ENCODE measurements around the gene PRKAB1.

DNA sequence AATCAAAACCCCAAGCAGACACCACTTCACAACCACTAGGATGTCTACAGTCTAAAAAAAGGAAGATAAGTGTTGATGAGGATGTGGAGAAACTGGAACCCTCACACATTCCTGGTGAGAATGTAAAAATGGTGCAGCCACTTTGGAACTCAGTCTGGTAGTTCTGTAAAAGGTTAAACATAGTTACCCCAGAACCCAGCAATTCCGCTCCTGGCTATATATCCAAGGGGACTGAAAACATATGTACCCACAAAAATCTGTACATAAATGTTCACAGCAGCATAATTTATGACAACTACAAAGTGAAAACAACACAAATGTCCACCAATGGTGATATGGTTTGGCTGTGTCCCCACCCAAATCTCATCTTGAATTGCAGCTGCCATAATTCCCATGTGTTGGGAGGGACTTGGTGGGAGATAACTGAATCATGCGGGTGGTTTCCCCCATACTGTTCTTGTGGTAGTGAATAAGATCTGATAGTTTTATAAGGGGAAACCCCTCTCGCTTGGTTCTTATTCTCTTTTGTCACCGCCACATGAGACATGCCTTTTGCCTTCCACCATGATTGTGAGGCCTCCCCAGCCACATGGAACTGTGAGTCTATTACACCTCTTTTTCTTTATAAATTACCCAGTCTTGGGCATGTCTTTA lies 46.8 kb downstream of the PRKAB1 start:
- TF ChIP-seq, protein P1, sequence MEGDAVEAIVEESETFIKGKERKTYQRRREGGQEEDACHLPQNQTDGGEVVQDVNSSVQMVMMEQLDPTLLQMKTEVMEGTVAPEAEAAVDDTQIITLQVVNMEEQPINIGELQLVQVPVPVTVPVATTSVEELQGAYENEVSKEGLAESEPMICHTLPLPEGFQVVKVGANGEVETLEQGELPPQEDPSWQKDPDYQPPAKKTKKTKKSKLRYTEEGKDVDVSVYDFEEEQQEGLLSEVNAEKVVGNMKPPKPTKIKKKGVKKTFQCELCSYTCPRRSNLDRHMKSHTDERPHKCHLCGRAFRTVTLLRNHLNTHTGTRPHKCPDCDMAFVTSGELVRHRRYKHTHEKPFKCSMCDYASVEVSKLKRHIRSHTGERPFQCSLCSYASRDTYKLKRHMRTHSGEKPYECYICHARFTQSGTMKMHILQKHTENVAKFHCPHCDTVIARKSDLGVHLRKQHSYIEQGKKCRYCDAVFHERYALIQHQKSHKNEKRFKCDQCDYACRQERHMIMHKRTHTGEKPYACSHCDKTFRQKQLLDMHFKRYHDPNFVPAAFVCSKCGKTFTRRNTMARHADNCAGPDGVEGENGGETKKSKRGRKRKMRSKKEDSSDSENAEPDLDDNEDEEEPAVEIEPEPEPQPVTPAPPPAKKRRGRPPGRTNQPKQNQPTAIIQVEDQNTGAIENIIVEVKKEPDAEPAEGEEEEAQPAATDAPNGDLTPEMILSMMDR (IDR thresholded peaks at IDR 0.05): no peak
- no peak for TF ChIP-seq POLR2A (IDR thresholded peaks at IDR 0.05)

Measured in Peyer's patch (tissue), 4 donors.